Trophoblast cell (in vitro differentiated cells and primary cell): ENCODE data around the gene IRX4.

ENCODE experiments used
- DNase-seq, 2 donors: peaks; one replicate each; pipeline ENCODE4 v3.0.0-alpha.2; 2016
- H2AFZ ChIP-seq: 2 replicates; pipeline ENCODE4 v1.6.1; 2013; ENCODE audit warnings: low read length, moderate library complexity, mild to moderate bottlenecking; ENCODE audit not compliant: insufficient read depth, poor library complexity
- H2AK5ac ChIP-seq: 2 replicates; pipeline ENCODE4 v1.6.1; 2013; ENCODE audit warnings: mild to moderate bottlenecking, low read length
- H2BK120ac ChIP-seq: 2 replicates; pipeline ENCODE4 v1.6.1; 2013; ENCODE audit warnings: low read length, mild to moderate bottlenecking, moderate library complexity; ENCODE audit not compliant: insufficient read depth, poor library complexity
- H2BK12ac ChIP-seq: 2 replicates; pipeline ENCODE4 v1.6.1; 2013; ENCODE audit warnings: mild to moderate bottlenecking, low read length, moderate library complexity
- H2BK5ac ChIP-seq: 2 replicates; pipeline ENCODE4 v1.6.1; 2013; ENCODE audit warnings: low read length, low read depth, moderate library complexity, mild to moderate bottlenecking; ENCODE audit not compliant: poor library complexity
- H3K14ac ChIP-seq: 2 replicates; pipeline ENCODE4 v1.6.1; 2013; ENCODE audit warnings: mild to moderate bottlenecking, low read length
- H3K18ac ChIP-seq: 2 replicates; pipeline ENCODE4 v1.6.1; 2013; ENCODE audit warnings: mild to moderate bottlenecking, low read length
- H3K23ac ChIP-seq: 2 replicates; pipeline ENCODE4 v1.6.1; 2013; ENCODE audit warnings: low read length
- H3K27ac ChIP-seq: 2 replicates; pipeline ENCODE4 v1.5.1; 2013; ENCODE audit warnings: low read depth, mild to moderate bottlenecking, inconsistent platforms, low read length, moderate library complexity
- H3K27me3 ChIP-seq: 2 replicates; pipeline ENCODE4 v1.6.1; 2013; ENCODE audit warnings: inconsistent platforms, mild to moderate bottlenecking, low read length, moderate library complexity; ENCODE audit not compliant: insufficient read depth
- H3K36me3 ChIP-seq, 2 experiments: 1 replicate in 1 of 2; 2 replicates in 1 of 2; pipeline ENCODE4 v1.6.1; 2013; ENCODE audit warnings: low read length in 2 of 2, mild to moderate bottlenecking in 2 of 2, moderate library complexity in 1 of 2; ENCODE audit not compliant: insufficient read depth in 2 of 2, control insufficient read depth in 1 of 2
- H3K4ac ChIP-seq: 2 replicates; pipeline ENCODE4 v1.6.1; 2013; ENCODE audit warnings: low read depth, mild to moderate bottlenecking, low read length, moderate library complexity
- H3K4me1 ChIP-seq, 2 experiments: 1 replicate in 1 of 2; 2 replicates in 1 of 2; pipeline ENCODE4 v1.6.1; 2013; ENCODE audit warnings: low read length in 2 of 2, mild to moderate bottlenecking in 2 of 2, moderate library complexity in 1 of 2; ENCODE audit not compliant: insufficient read depth in 2 of 2, control insufficient read depth in 1 of 2
- H3K4me2 ChIP-seq: 2 replicates; pipeline ENCODE4 v1.6.1; 2013; ENCODE audit warnings: inconsistent platforms, mild to moderate bottlenecking, low read length, moderate library complexity
- H3K4me3 ChIP-seq: 2 replicates; pipeline ENCODE4 v1.5.1; 2013; ENCODE audit warnings: mild to moderate bottlenecking, low read depth, low read length, inconsistent platforms
- H3K79me1 ChIP-seq: one replicate; pipeline ENCODE4 v1.6.1; 2013; ENCODE audit warnings: low read length
- H3K79me2 ChIP-seq: 2 replicates; pipeline ENCODE4 v1.6.1; 2013; ENCODE audit warnings: low read length, mild to moderate bottlenecking; ENCODE audit not compliant: control insufficient read depth, insufficient read depth, poor library complexity
- H3K9ac ChIP-seq: 2 replicates; pipeline ENCODE4 v1.6.1; 2013; ENCODE audit warnings: mild to moderate bottlenecking, low read length
- H3K9me3 ChIP-seq: 2 replicates; pipeline ENCODE4 v1.6.1; 2013; ENCODE audit warnings: low read depth, mild to moderate bottlenecking, control low read depth, inconsistent platforms, low read length; ENCODE audit not compliant: insufficient read depth
- H4K12ac ChIP-seq: 2 replicates; pipeline ENCODE4 v1.6.1; 2013; ENCODE audit warnings: low read depth, mild to moderate bottlenecking, low read length, moderate library complexity
- H4K8ac ChIP-seq: 2 replicates; pipeline ENCODE4 v1.6.1; 2013; ENCODE audit warnings: low read depth, mild to moderate bottlenecking, low read length, moderate library complexity
- H4K91ac ChIP-seq: one replicate; pipeline ENCODE4 v1.6.1; 2013; ENCODE audit warnings: low read depth, mild to moderate bottlenecking, low read length, moderate library complexity
- WGBS: extraction: QIAGEN DNeasy Blood & Tissue Kit; methylation state at CpG from one replicate; pipeline ENCODE4 v1.1.7; 2013; ENCODE audit warnings: missing lambda C conversion rate; ENCODE audit not compliant: insufficient read length, insufficient coverage; ENCODE audit errors: extremely low coverage; 5-methylcytosine and 5-hydroxymethylcytosine counted together

The IRX4 gene

DNA sequence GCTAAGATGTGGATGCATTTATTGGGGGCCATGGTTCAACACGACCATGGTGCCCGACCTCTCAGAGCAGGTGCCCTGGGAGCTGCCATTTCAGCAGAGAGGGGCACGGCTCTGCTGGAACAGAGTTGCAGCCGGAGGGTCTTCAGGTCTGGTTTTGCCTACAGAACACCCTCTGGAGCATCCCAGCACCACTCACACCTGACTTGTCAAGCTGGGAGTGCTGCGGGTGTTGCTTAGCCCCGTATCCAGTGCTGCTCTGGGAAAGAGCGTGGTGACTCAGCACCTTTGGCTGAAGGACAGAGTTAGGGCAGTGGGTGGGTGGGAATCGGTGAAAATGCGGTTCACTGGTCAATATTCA, 36.5 kb upstream of the IRX4 start:
- Histone ChIP-seq H3K27ac (no peak overlapping the region), H2AK5ac (no peak overlapping the region), H2BK5ac (no peak overlapping the region), H2BK12ac (no peak overlapping the region), H4K8ac (no peak overlapping the region), H2AFZ (no peak overlapping the region), H3K79me2 (no peaks in the 10 kb centered on the region), H3K27me3 (no peaks in the 10 kb centered on the region), H3K4ac (no peak overlapping the region), H3K9me3 (peaks cover 14% of the 10 kb centered on the region), H3K9ac (no peak overlapping the region), H3K23ac (no peak overlapping the region), H4K12ac (no peak overlapping the region), H3K4me2 (no peak overlapping the region), H3K79me1 (no peaks in the 10 kb centered on the region), H3K36me3 (no peaks in the 10 kb centered on the region), H3K14ac (no peak overlapping the region), H3K4me1 (no peaks in the 10 kb centered on the region), H3K4me3 (no peak overlapping the region), H3K18ac (no peak overlapping the region), H4K91ac (no peak overlapping the region), H2BK120ac (no peak overlapping the region)
- no CpG with 5 or more reads among the region's 9 CpGs for WGBS
- DNase-seq = no peak

DNA sequence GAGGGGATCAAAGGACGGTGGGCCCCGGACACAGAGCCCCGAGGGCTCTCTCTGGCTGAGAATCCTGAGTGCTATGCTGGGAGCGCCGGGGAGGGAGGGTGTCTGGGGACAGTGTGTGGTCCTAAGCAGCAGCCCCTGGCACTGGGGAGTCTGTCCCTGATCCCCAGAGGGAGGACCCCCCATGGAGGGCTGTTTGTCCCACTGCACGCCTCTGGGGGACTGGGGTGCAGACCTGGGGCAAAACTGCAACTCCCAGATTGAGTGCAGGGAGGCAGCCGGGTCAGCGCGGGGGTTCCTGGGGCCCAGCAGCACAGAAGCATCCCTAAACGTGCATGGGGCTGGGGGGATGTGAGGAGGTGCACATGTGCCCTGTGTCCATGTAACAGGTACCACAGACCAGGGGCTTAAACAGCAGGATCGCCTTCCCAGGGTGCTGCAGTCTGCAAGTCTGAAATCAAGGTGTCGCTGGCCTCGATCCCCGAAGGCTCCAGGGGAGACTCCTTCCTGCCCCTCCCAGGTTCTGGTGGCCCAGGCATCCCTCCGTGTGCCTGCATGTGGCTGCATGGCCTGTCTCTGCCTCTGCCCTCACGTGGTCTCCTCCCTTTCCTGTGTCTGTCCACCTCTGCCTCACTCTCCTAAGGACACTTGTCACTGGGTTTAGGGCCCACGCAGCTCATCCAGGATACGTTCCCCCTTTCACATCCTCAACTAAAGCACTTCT, 35.9 kb upstream of the IRX4 start:
- Histone ChIP-seq H3K23ac (no peak overlapping the region), H3K14ac (no peak overlapping the region), H3K36me3 (no peaks in the 10 kb centered on the region), H4K91ac (no peak overlapping the region), H3K9ac (no peak overlapping the region), H3K4me1 (no peaks in the 10 kb centered on the region), H3K27ac (no peak overlapping the region), H4K8ac (no peak overlapping the region), H2AK5ac (no peak overlapping the region), H3K4me2 (no peak overlapping the region), H3K4me3 (no peak overlapping the region), H3K79me2 (no peaks in the 10 kb centered on the region), H3K4ac (no peak overlapping the region), H3K79me1 (no peaks in the 10 kb centered on the region), H2BK5ac (no peak overlapping the region), H2BK120ac (no peak overlapping the region), H3K9me3 (peaks cover 14% of the 10 kb centered on the region), H4K12ac (no peak overlapping the region), H2AFZ (no peak overlapping the region), H3K18ac (no peak overlapping the region), H2BK12ac (no peak overlapping the region), H3K27me3 (no peaks in the 10 kb centered on the region)
- DNase-seq = no peak
- WGBS = no CpG with 5 or more reads among the region's 18 CpGs

DNA sequence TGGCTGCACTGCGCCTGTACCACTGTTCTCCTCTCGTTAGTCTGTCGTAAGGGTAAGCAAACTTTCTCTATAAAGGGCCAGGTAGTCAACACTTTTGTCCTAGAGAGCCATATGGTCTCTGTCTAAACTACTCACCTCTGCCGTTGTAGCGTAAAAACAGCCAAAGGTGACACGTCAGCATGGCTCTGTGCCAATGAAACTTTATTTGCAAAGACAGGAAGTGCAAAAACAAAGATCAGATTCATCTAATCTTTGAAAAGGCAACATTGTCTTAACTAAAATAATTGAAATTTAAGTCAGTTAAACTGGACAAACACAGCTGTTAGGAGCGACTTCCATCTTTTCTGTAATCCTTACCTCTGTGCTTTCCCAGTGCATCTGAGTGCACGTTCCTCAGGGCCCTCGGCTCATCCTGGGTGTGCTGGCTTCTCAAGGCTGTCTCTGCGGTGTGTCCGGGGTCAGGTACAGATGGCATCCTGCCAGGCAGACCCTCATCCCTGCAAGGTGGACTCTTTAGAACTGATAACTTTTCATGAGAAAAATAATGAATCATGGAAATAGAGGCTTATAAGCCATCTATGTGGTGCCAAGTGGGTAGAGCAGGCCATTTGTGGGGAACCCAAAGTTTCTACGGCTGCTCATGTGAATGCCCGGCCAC, 35.2 kb upstream of the IRX4 start:
- no peak overlapping the region for H3K23ac ChIP-seq
- no peak overlapping the region for H2AK5ac ChIP-seq
- H3K79me2 ChIP-seq = no peaks in the 10 kb centered on the region
- H2BK120ac ChIP-seq = no peak overlapping the region
- H3K27me3 ChIP-seq = no peaks in the 10 kb centered on the region
- no peak overlapping the region for H4K12ac ChIP-seq
- H3K9ac ChIP-seq = no peak overlapping the region
- no CpG with 5 or more reads among the region's 13 CpGs for WGBS
- no peak overlapping the region for H4K8ac ChIP-seq
- peaks cover 17% of the 10 kb centered on the region for H3K9me3 ChIP-seq
- no peak for DNase-seq
- no peak overlapping the region for H2BK5ac ChIP-seq
- no peak overlapping the region for H3K4me3 ChIP-seq
- no peaks in the 10 kb centered on the region for H3K36me3 ChIP-seq
- H2AFZ ChIP-seq = no peak overlapping the region
- no peak overlapping the region for H3K27ac ChIP-seq
- H3K18ac ChIP-seq = no peak overlapping the region
- H3K4ac ChIP-seq = no peak overlapping the region
- no peaks in the 10 kb centered on the region for H3K4me1 ChIP-seq
- H4K91ac ChIP-seq = no peak overlapping the region
- no peaks in the 10 kb centered on the region for H3K79me1 ChIP-seq
- H3K14ac ChIP-seq = no peak overlapping the region
- H3K4me2 ChIP-seq = no peak overlapping the region
- no peak overlapping the region for H2BK12ac ChIP-seq

DNA sequence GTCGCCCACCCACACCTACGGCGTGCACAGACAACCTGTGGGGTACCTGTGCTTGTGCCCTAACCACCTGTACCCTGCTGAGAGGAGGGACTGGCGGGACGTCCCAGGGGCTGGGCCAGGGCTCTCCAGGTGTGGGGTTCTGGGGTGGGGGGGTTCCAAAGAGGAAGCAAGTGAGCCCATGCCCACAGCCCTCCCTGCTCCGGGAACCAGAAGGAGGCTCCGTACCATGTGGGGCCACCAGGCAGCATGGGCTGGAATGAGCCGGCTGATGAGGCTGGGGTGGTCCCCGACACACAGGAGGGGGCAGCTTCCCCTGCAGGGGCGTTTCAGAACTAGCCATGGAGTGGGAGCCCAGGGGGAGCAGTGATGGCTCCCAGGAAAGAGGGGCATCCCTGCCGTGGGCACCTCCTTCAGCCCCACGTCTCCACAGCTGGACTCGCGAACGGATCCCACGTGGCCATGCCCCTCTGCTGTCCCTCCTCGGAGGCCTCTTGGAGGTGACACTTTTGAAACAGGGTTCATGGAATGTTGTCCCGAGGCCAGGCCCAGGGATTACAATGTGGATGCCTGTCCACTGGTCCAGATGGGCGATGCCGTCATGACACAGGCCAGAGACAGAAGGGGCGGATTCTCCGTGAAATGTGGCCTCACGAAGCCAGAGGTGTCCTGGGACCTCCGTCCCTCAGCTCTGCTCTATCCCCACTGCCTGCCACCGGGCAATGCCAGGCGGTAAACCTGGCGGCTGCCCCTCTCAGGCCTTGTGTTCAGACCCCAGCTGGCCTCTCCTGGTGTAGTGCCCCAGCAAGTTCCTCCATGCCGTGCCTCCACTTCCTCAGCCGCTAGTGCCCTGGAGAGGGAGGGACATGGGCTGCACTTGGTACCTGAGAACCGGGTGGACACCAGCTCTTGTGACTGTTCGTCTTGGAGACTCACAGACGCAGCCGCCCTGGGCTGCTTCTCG, 33.6 kb upstream of the IRX4 start:
- DNase-seq = no peak
- Histone ChIP-seq H4K12ac (no peak overlapping the region), H3K18ac (no peak overlapping the region), H2BK120ac (no peak overlapping the region), H3K27me3 (no peaks in the 10 kb centered on the region), H2AK5ac (no peak overlapping the region), H2AFZ (no peak overlapping the region), H4K8ac (no peak overlapping the region), H4K91ac (no peak overlapping the region), H3K4me1 (no peaks in the 10 kb centered on the region), H3K14ac (no peak overlapping the region), H2BK12ac (no peak overlapping the region), H3K36me3 (no peaks in the 10 kb centered on the region), H3K9ac (no peak overlapping the region), H3K4me2 (no peak overlapping the region), H3K23ac (no peak overlapping the region), H3K9me3 (peaks cover 13% of the 10 kb centered on the region), H2BK5ac (no peak overlapping the region), H3K79me1 (no peaks in the 10 kb centered on the region), H3K79me2 (no peaks in the 10 kb centered on the region), H3K4ac (no peak overlapping the region), H3K4me3 (no peak overlapping the region), H3K27ac (no peak overlapping the region)
- no CpG with 5 or more reads among the region's 34 CpGs for WGBS
